Subcutaneous abdominal adipose tissue (tissue), 5 donors: ENCODE measurements around the gene KRTAP1-4.
"Not testable (repeated sequence)": the region's sequence is repeated elsewhere in the genome, so short reads cannot be mapped to it uniquely, and the experiment has no call there.

Source experiments
- H3K27ac ChIP-seq: one replicate; pipeline ENCODE4 v1.7.0; 2013; ENCODE audit warnings: low read depth, mild to moderate bottlenecking, inconsistent platforms, low read length, moderate library complexity
- H3K27me3 ChIP-seq, 5 donors: one replicate each; pipeline ENCODE4 v1.7.0; 2013; ENCODE audit warnings: low read length in 5 of 5, inconsistent platforms in 1 of 5; ENCODE audit not compliant: control insufficient read depth in 5 of 5, insufficient read depth in 4 of 5
- H3K36me3 ChIP-seq, 5 donors: one replicate each; pipeline ENCODE4 v1.7.0; 2013; ENCODE audit warnings: low read length in 5 of 5; ENCODE audit not compliant: control insufficient read depth in 5 of 5, insufficient read depth in 5 of 5
- H3K4me1 ChIP-seq, 5 donors: one replicate each; pipeline ENCODE4 v1.7.0; 2013; ENCODE audit warnings: low read length in 5 of 5, mild to moderate bottlenecking in 3 of 5, moderate library complexity in 1 of 5; ENCODE audit not compliant: control insufficient read depth in 5 of 5, insufficient read depth in 5 of 5
- H3K4me3 ChIP-seq, 5 donors: one replicate each; pipeline ENCODE4 v1.7.0; 2013; ENCODE audit warnings: low read length in 5 of 5, low read depth in 1 of 5
- H3K9ac ChIP-seq, 5 donors: one replicate each; pipeline ENCODE4 v1.7.0; 2013; ENCODE audit warnings: low read length in 5 of 5, mild to moderate bottlenecking in 4 of 5, moderate library complexity in 3 of 5
- H3K9me3 ChIP-seq, 5 donors: one replicate each; pipeline ENCODE4 v1.7.0; 2013; ENCODE audit warnings: low read length in 5 of 5; ENCODE audit not compliant: control insufficient read depth in 5 of 5
- donor health status: healthy.
- donor health status: healthy.
- donor health status: healthy.
- donor health status: healthy.
- donor health status: healthy.

The KRTAP1-4 gene

DNA sequence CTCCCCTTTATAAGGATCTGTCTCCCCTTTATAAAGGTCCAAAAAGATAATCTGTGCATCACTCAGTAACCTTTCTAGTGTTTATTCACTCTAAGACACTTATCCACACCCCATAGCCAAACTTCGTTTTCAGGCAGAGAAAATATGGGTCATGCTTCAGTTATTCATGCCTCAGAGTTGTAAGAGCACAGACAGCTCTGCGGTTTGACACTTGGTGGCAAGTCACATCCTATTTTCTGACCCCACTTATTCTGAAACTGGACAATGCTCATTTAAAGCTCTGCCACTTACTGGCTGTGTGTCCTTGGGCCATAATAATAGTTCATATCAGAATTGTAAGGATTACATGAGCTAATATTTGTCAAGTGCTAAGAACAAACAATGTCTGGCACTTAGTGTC, 19.1 kb upstream of the KRTAP1-4 start:
- Histone ChIP-seq H3K36me3 (no peaks in the 10 kb centered on the region), H3K4me1 (no peaks in the 10 kb centered on the region), H3K9ac (no peak overlapping the region), H3K27ac (no peak overlapping the region), H3K4me3 (no peak overlapping the region), H3K27me3 (peaks cover 0 to 10% (median 3%) of the 10 kb centered on the region in 5 donors), H3K9me3 (no peaks in the 10 kb centered on the region)

DNA sequence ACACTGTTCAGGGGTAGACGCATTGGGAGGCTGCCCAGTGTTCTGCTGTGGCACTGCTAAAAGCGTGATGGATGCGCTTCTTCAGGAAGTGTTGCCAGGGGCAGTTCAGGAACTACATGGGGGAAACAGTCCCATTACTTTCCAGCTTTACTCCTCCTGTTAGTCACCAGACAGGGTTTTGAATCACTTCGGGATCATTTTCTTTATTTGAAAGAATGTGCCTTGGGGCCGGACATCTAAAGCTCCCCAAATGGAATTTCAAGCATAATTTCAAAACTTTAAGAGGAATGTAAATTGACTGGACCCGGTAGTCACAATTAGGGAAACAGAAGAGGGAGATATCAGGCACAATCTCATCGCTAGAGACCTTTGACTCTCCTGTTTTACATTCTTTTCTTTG, 18.4 kb upstream of the KRTAP1-4 start:
- Histone ChIP-seq H3K9me3 (peaks cover 0 to under 1% (median 0%) of the 10 kb centered on the region in 5 donors), H3K36me3 (no peaks in the 10 kb centered on the region), H3K4me1 (no peaks in the 10 kb centered on the region), H3K9ac (no peak overlapping the region), H3K27ac (no peak overlapping the region), H3K27me3 (peaks cover 0 to 10% (median 3%) of the 10 kb centered on the region in 5 donors), H3K4me3 (no peak overlapping the region)

DNA sequence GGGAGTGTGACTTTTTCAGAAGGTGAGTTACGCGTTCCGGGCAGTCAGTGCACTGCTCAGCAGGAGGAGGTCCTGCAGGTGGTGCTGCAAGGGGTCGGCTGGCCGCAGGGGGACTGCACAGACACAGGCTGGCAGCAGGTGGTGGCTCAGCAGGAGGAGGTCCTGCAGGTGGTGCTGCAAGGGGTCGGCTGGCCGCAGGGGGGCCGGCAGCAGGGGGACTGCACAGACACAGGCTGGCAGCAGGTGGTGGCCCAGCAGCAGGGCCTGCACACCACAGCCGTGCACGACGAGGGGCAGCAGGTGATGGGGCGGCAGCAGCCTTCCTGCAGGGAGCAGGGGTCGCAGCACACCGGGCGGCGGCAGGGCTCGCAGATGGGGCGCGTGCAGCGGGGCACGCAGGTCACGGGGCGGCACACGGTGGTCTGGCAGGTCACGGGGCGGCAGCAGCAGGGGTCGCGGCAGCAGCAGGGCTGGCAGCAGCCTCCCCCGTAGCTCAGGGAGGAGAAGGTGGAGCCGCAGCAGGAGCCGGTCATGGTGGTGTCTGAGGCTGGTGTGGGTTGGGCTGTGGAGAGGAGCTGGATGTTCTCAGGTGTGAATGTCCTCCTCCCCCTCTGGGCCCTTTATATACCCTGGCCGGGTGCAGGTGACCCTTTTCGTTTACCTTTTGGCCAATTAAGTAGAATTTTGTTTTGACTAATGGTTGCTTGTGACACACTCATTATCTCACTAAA, 16.9 kb upstream of the KRTAP1-4 start, which contains the start of gene KRTAP2-1:
Gene KRTAP2-1, minus strand, starts transcription at position 582 of the 731 bp plus-strand sequence. Its CDS starts 49 bp downstream, at position 533.
- H3K4me3 ChIP-seq, H3K27me3 ChIP-seq, H3K4me1 ChIP-seq, H3K27ac ChIP-seq, H3K9ac ChIP-seq, H3K36me3 ChIP-seq, H3K9me3 ChIP-seq: not testable (repeated sequence)

DNA sequence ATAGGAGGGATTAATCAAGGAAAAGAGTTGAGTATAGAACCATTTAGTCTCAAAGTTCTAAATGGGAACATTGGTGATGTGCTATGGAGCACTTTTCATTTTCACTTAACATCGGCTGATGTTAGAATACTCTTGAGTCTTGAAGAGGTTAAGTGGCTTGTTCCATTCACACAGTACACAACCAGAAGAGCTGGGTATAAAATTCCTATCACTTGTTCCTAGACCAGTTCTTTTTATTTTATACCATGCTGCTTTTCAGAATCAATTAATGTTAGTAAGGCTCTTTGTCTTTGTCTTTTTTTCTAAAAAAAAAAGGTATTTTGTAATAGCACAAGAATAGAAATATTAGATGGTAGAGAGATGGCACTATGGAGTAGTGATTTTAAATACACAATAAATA, 13.0 kb upstream of the KRTAP1-4 start:
- Histone ChIP-seq H3K4me3 (no peak overlapping the region), H3K27ac (no peak overlapping the region), H3K9ac (no peak overlapping the region), H3K4me1 (no peaks in the 10 kb centered on the region), H3K9me3 (peaks cover 0 to 2% (median 0%) of the 10 kb centered on the region in 5 donors), H3K36me3 (no peaks in the 10 kb centered on the region), H3K27me3 (peaks cover 0 to 5% (median 0%) of the 10 kb centered on the region in 5 donors)

DNA sequence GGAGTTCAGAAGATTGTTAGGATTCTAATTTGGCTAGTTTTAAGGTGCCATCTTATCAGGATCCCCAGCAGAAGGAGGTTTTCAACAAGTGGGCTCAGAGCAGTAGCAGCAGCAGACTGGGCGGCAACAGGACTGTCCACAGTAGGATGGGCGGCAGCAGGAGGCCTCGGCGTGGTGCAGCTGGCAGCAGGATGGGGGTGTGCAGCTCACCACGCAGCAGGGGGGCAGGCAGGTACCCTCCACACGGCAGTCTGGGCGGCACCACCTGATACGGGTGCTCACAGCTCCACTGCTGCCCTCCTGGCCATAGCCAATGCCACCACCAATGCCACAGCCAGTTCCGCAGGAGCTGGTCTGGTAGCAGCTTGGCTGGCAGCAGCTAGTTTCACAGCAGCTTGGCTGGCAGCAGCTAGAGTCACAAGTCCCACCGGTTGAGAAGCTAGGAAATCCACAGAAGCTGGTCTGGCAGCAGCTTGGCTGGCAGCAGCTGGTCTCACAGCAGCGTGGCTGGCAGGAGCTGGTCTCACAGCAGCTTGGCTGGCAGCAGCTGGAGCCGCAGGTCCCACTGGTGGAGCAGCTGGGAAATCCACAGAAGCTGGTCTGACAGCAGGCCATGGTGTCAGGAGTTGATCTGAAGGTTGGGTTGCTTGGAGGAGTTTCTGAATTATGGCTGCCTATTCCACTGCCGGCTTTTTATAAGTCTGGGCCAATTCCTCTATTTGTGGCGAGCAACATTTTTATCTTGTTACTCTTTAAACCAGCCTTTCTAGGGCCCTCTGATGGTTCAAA, 11.0 kb upstream of the KRTAP1-4 start, which contains the start of gene KRTAP1-1:
Gene KRTAP1-1, minus strand, starts transcription at position 668 of the 789 bp plus-strand sequence. Its CDS starts 53 bp downstream, at position 615.
- not testable (repeated sequence) for H3K36me3 ChIP-seq, H3K9me3 ChIP-seq, H3K27ac ChIP-seq, H3K4me3 ChIP-seq, H3K4me1 ChIP-seq, H3K27me3 ChIP-seq, H3K9ac ChIP-seq

DNA sequence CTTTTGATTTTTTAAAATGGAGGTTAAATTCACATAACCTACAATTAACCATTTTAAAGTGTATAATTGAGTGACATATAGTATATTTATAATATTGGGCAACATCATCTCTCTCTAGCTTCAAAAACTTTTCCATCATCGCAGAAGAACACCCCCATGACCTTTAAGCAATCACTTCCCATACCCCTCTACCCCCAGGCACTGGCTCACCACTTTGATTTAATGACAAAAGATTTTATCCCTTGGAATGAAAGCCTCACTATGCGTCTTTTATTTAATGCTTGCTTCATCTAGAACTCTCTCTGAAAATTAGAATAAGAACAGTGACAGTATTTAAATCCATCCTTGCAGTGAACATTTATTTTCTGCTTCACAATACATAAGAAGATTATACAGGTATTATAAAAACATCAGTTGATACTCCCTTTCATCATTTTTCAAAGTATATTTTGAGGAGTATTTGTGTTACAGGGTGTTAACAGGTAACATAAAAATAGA, 7.9 kb upstream of the KRTAP1-4 start:
- H3K4me3 ChIP-seq = no peak overlapping the region

DNA sequence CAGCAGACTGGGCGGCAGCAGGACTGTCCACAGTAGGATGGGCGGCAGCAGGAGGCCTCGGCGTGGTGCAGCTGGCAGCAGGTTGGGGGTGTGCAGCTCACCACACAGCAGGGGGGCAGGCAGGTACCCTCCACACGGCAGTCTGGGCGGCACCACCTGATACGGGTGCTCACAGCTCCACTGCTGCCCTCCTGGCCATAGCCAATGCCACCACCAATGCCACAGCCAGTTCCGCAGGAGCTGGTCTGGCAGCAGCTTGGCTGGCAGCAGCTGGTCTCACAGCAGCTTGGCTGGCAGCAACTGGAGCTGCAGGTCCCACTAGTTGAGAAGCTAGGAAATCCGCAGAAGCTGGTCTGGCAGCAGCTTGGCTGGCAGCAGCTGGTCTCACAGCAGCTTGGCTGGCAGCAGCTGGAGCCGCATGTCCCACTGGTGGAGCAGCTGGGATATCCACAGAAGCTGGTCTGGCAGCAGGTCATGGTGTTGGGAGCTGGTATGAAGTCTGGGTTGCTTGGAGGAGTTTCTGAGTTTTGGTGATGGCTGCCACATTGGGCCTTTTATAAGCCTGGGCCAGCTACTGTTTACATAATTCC, 4.4 kb upstream of the KRTAP1-4 start, which contains the start of gene KRTAP1-3:
Gene KRTAP1-3, minus strand, starts transcription at position 529 of the 590 bp plus-strand sequence. Its CDS starts 53 bp downstream, at position 476.
- not testable (repeated sequence) for H3K9ac ChIP-seq, H3K4me3 ChIP-seq, H3K4me1 ChIP-seq, H3K27ac ChIP-seq, H3K27me3 ChIP-seq, H3K9me3 ChIP-seq, H3K36me3 ChIP-seq

More for the DNA sequence above, 7.9 kb upstream of the KRTAP1-4 start:
- Histone ChIP-seq H3K4me1 (no peaks in the 10 kb centered on the region), H3K36me3 (no peaks in the 10 kb centered on the region), H3K9me3 (no peaks in the 10 kb centered on the region), H3K9ac (no peak overlapping the region), H3K27me3 (peaks cover 0 to 3% (median 0%) of the 10 kb centered on the region in 5 donors), H3K27ac (no peak overlapping the region)

DNA sequence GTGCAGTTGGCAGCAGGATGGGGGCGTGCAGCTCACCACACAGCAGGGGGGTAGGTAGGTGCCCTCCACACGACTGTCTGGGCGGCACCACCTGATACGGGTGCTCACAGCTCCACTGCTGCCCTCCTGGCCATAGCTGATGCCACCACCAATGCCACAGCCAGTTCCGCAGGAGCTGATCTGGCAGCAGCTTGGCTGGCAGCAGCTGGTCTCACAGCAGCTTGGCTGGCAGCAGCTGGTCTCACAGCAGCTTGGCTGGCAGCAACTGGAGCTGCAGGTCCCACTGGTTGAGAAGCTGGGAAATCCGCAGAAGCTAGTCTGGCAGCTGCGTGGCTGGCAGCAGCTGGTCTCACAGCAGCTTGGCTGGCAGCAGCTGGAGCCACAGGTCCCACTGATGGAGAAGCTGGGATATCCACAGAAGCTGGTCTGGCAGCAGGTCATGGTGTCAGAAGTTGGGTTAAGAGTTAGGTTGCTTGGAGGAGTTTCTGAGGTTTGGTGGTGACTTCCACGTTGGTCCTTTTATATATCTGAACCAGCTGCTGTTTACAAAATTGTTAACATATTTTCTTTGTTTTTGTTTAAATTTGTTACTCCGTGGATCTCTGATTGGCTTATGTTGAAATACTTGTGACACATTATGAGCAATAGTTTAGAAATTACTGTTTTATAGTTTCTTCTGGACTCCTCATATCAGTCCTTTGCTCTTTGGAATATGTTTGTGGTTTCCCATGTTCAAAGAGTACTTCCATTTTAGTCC, 3.1 kb downstream of the KRTAP1-4 start, which contains the start of gene KRTAP1-5:
Gene KRTAP1-5, minus strand, starts transcription at position 494 of the 757 bp plus-strand sequence. Its CDS starts 53 bp downstream, at position 441.
- peaks cover 0 to 8% (median 0%) of the 10 kb centered on the region in 5 donors for H3K27me3 ChIP-seq
- H3K4me3 ChIP-seq = no peak within 1 kb of the TSS
- H3K4me1 ChIP-seq = no peaks in the 10 kb centered on the region
- no peak within 1 kb of the TSS for H3K27ac ChIP-seq
- no peak within 1 kb of the TSS for H3K9ac ChIP-seq
- peaks cover 0 to under 1% (median 0%) of the 10 kb centered on the region in 5 donors for H3K9me3 ChIP-seq
- H3K36me3 ChIP-seq = no peaks in the 10 kb centered on the region

DNA sequence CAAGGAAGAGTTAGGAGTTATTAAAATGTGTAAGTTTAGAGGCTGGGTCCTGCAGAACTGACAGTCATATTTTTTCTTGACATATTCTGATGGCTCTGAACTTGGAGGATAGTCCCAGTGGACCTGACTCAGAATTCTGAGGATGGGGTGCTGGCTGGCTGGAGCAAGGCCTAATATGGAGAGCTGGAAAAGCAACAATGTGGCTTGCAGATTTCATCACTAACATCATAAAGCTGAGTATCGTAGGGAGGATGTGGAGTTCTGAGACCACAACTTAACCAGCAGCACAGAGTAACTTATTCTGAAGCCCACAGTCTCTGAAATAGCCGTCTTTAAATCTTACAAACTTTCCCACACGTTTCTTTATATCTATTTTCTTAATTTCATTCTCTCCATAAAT, 5.3 kb downstream of the KRTAP1-4 start:
- peaks cover 0 to 5% (median 0%) of the 10 kb centered on the region in 5 donors for H3K27me3 ChIP-seq
- no peak overlapping the region for H3K9ac ChIP-seq
- H3K4me1 ChIP-seq = no peaks in the 10 kb centered on the region
- no peak overlapping the region for H3K27ac ChIP-seq
- H3K4me3 ChIP-seq = no peak overlapping the region
- peaks cover 0 to 6% (median 0%) of the 10 kb centered on the region in 5 donors for H3K9me3 ChIP-seq
- H3K36me3 ChIP-seq = no peaks in the 10 kb centered on the region
